Activated T-cell treated with anti-CD3 and anti-CD28 coated beads for 1 hour (primary cell): ENCODE results near the gene RDH14.

ENCODE experiments used
- DNase-seq: peaks from one replicate; pipeline ENCODE4 v3.0.0-alpha.2; 2020; ENCODE audit warnings: low read depth

RDH14 gene

GRCh38 chr2:18560031-18560796, at the start of gene RDH14:
TSS of gene RDH14 (minus strand) at chr2:18560653. CDS start at chr2:18560572, 81 bp downstream.
- DNase-seq, result peak; percentile 88

GRCh38 chr2:18610090-18610489, 49.6 kb upstream of the RDH14 start:
- no peak for DNase-seq

GRCh38 chr2:18605115-18605514, 44.7 kb upstream of the RDH14 start:
- DNase-seq, result no peak

- DNase-seq, result no peak
Measured at GRCh38 chr2:18604531-18604885, 44.1 kb upstream of the RDH14 start.

- no peak for DNase-seq
Measured at GRCh38 chr2:18603854-18604530, 43.5 kb upstream of the RDH14 start.

GRCh38 chr2:18602298-18602697, 41.8 kb upstream of the RDH14 start:
- no peak for DNase-seq

- DNase-seq, result no peak
Measured at GRCh38 chr2:18600255-18600613, 39.8 kb upstream of the RDH14 start.

GRCh38 chr2:18599509-18600254, 39.2 kb upstream of the RDH14 start:
- no peak for DNase-seq

GRCh38 chr2:18598848-18599484, 38.5 kb upstream of the RDH14 start:
- no peak for DNase-seq

GRCh38 chr2:18597618-18598017, 37.2 kb upstream of the RDH14 start:
- DNase-seq, result no peak

GRCh38 chr2:18596993-18597392, 36.5 kb upstream of the RDH14 start:
- no peak for DNase-seq

GRCh38 chr2:18593496-18593895, 33.0 kb upstream of the RDH14 start:
- DNase-seq, result no peak

GRCh38 chr2:18592372-18592771, 31.9 kb upstream of the RDH14 start:
- no peak for DNase-seq

- no peak for DNase-seq
Measured at GRCh38 chr2:18589354-18589753, 28.9 kb upstream of the RDH14 start, which contains the start of gene NT5C1B. TSS of gene NT5C1B (minus strand) at chr2:18589569. CDS start at chr2:18589468, 101 bp downstream.

- no peak for DNase-seq
Measured at GRCh38 chr2:18588802-18589201, 28.3 kb upstream of the RDH14 start.

GRCh38 chr2:18588049-18588448, 27.6 kb upstream of the RDH14 start:
- no peak for DNase-seq

- no peak for DNase-seq
Measured at GRCh38 chr2:18585526-18585925, 25.1 kb upstream of the RDH14 start.

- no peak for DNase-seq
Measured at GRCh38 chr2:18584608-18584954, 24.1 kb upstream of the RDH14 start.

- no peak for DNase-seq
Measured at GRCh38 chr2:18583905-18584607, 23.6 kb upstream of the RDH14 start.

- DNase-seq, result no peak
Measured at GRCh38 chr2:18580606-18581005, 20.2 kb upstream of the RDH14 start.

- DNase-seq, result no peak
Measured at GRCh38 chr2:18578033-18578432, 17.6 kb upstream of the RDH14 start.
